ENCODE data around the gene UBXN10. TPM values are rescaled to one million over a fixed set of nuclear protein-coding genes. Genes with fewer than 3 reads are reported as not detected.

Gene UBXN10
- total RNA-seq, 1 donor from 2014 or later = 3.1 TPM

- Mint-ChIP-seq H3K9me3 (ENCODE audit: low read depth) (no peaks in the 10 kb centered on the region), H3K36me3 (ENCODE audit: insufficient read depth) (peaks cover 1% of the 10 kb centered on the region), H3K4me3 (ENCODE audit: low read depth) (no peak overlapping the region), H3K27ac (no peak overlapping the region), H3K27me3 (peaks cover 40% of the 10 kb centered on the region), H3K4me1 (ENCODE audit: low read depth) (peaks cover 4% of the 10 kb centered on the region)
- no peak for TF ChIP-seq CTCF (IDR thresholded peaks at IDR 0.05; ENCODE audit: unreplicated experiment)
- no peak for DNase-seq (ENCODE audit: low spot score, unreplicated experiment)
Observed at GRCh38 chr1:20194224-20194623, 8.3 kb downstream of the UBXN10 start.

GRCh38 chr1:20194757-20195461 is 9.0 kb downstream of the UBXN10 start:
- peak; percentile 79 for TF ChIP-seq CTCF (IDR thresholded peaks at IDR 0.05; ENCODE audit: unreplicated experiment)
- Mint-ChIP-seq H3K27ac (no peak overlapping the region), H3K27me3 (peaks cover 46% of the 10 kb centered on the region), H3K4me3 (ENCODE audit: low read depth) (no peak overlapping the region), H3K36me3 (ENCODE audit: insufficient read depth) (peaks cover 1% of the 10 kb centered on the region), H3K9me3 (ENCODE audit: low read depth) (no peaks in the 10 kb centered on the region), H3K4me1 (ENCODE audit: low read depth) (peaks cover 6% of the 10 kb centered on the region)
- peak; percentile 50 for DNase-seq (ENCODE audit: low spot score, unreplicated experiment)

GRCh38 chr1:20195462-20195780 is 9.5 kb downstream of the UBXN10 start:
- Mint-ChIP-seq H3K9me3 (ENCODE audit: low read depth) (no peaks in the 10 kb centered on the region), H3K4me3 (ENCODE audit: low read depth) (no peak overlapping the region), H3K27ac (no peak overlapping the region), H3K27me3 (peaks cover 51% of the 10 kb centered on the region), H3K4me1 (ENCODE audit: low read depth) (peaks cover 8% of the 10 kb centered on the region), H3K36me3 (ENCODE audit: insufficient read depth) (peaks cover 1% of the 10 kb centered on the region)
- TF ChIP-seq CTCF (IDR thresholded peaks at IDR 0.05; ENCODE audit: unreplicated experiment) = no peak
- no peak for DNase-seq (ENCODE audit: low spot score, unreplicated experiment)

GRCh38 chr1:20197329-20197791 is 11.5 kb downstream of the UBXN10 start:
- no peaks in the 10 kb centered on the region for H3K36me3 Mint-ChIP-seq (ENCODE audit: insufficient read depth)
- H3K4me3 Mint-ChIP-seq (ENCODE audit: low read depth) = no peak overlapping the region
- peak overlapping the region; percentile 77 for H3K27ac Mint-ChIP-seq
- DNase-seq (ENCODE audit: low spot score, unreplicated experiment) = no peak
- H3K9me3 Mint-ChIP-seq (ENCODE audit: low read depth) = no peaks in the 10 kb centered on the region
- peaks cover 8% of the 10 kb centered on the region for H3K4me1 Mint-ChIP-seq (ENCODE audit: low read depth)
- H3K27me3 Mint-ChIP-seq = peaks cover 67% of the 10 kb centered on the region
- no peak for TF ChIP-seq CTCF (IDR thresholded peaks at IDR 0.05; ENCODE audit: unreplicated experiment)

GRCh38 chr1:20198296-20198695 is 12.4 kb downstream of the UBXN10 start:
- H3K27me3 Mint-ChIP-seq = peaks cover 73% of the 10 kb centered on the region
- H3K9me3 Mint-ChIP-seq (ENCODE audit: low read depth) = no peaks in the 10 kb centered on the region
- TF ChIP-seq CTCF (IDR thresholded peaks at IDR 0.05; ENCODE audit: unreplicated experiment) = no peak
- H3K36me3 Mint-ChIP-seq (ENCODE audit: insufficient read depth) = no peaks in the 10 kb centered on the region
- H3K4me1 Mint-ChIP-seq (ENCODE audit: low read depth) = peaks cover 8% of the 10 kb centered on the region
- DNase-seq (ENCODE audit: low spot score, unreplicated experiment) = no peak
- H3K27ac Mint-ChIP-seq = no peak overlapping the region
- H3K4me3 Mint-ChIP-seq (ENCODE audit: low read depth) = no peak overlapping the region
